GM18861 (cell line): Measurements from ENCODE around the gene CHAC2.
"Not testable (repeated sequence)": the region's sequence is repeated elsewhere in the genome, so short reads cannot be mapped to it uniquely, and the experiment has no call there.

Experiments
- ATAC-seq: cut with Tn5 transposase; IDR thresholded peaks from one replicate; pipeline ENCODE4 v1.9.1; 2021; ENCODE audit not compliant: unreplicated experiment

The CHAC2 gene

GRCh38 chr2:53777134-53777533 lies 9.5 kb downstream of the CHAC2 start:
- no peak for ATAC-seq

- ATAC-seq, result no peak
Measured at GRCh38 chr2:53778536-53779162, 11.0 kb downstream of the CHAC2 start.

GRCh38 chr2:53780056-53780455 lies 12.5 kb downstream of the CHAC2 start:
- no peak for ATAC-seq

- no peak for ATAC-seq
Measured at GRCh38 chr2:53782676-53783075, 15.1 kb downstream of the CHAC2 start.

- no peak for ATAC-seq
Measured at GRCh38 chr2:53784436-53784835, 16.8 kb downstream of the CHAC2 start.

- ATAC-seq, result no peak
Measured at GRCh38 chr2:53785366-53785765, 17.8 kb downstream of the CHAC2 start.

GRCh38 chr2:53786352-53786704 lies 18.7 kb downstream of the CHAC2 start:
- peak; percentile 4 for ATAC-seq

GRCh38 chr2:53786705-53787613 lies 19.4 kb downstream of the CHAC2 start, which contains the start of the genes ASB3 and ERLEC1:
Gene ASB3 (minus strand): TSS chr2:53786953. CDS start chr2:53765572, 21,381 bp downstream.
Gene ERLEC1 (plus strand): TSS chr2:53787044. CDS start chr2:53787211, 167 bp downstream.
- ATAC-seq, result peak; percentile 92

GRCh38 chr2:53787614-53788289 lies 20.1 kb downstream of the CHAC2 start:
- ATAC-seq, result no peak

GRCh38 chr2:53793261-53793660 lies 25.7 kb downstream of the CHAC2 start:
- ATAC-seq, result no peak

GRCh38 chr2:53793821-53794220 lies 26.2 kb downstream of the CHAC2 start:
- no peak for ATAC-seq

GRCh38 chr2:53801547-53801946 lies 33.9 kb downstream of the CHAC2 start:
- ATAC-seq, result no peak

GRCh38 chr2:53802617-53803151 lies 35.1 kb downstream of the CHAC2 start:
- no peak for ATAC-seq

GRCh38 chr2:53811601-53812000 lies 44.0 kb downstream of the CHAC2 start:
- no peak for ATAC-seq

GRCh38 chr2:53813151-53813550 lies 45.5 kb downstream of the CHAC2 start:
- no peak for ATAC-seq

- ATAC-seq, result no peak
Measured at GRCh38 chr2:53818854-53819435, 51.3 kb downstream of the CHAC2 start.

- no peak for ATAC-seq
Measured at GRCh38 chr2:53819634-53820033, 52.0 kb downstream of the CHAC2 start.

GRCh38 chr2:53820048-53820447 lies 52.4 kb downstream of the CHAC2 start:
- ATAC-seq, result no peak

- no peak for ATAC-seq
Measured at GRCh38 chr2:53820711-53821110, 53.1 kb downstream of the CHAC2 start.

GRCh38 chr2:53821810-53822209 lies 54.2 kb downstream of the CHAC2 start:
- ATAC-seq, result no peak

- ATAC-seq, result not testable (repeated sequence)
Measured at GRCh38 chr2:53823639-53824038, 56.0 kb downstream of the CHAC2 start.
